RPMI8226 (cell line): ENCODE measurements around the gene MYL6B.
"Not testable (repeated sequence)": the region's sequence is repeated elsewhere in the genome, so short reads cannot be mapped to it uniquely, and the experiment has no call there.

Experiments used
- DNase-seq: peaks from one replicate; pipeline ENCODE4 v3.0.0-alpha.2; 2015

The MYL6B gene

DNA sequence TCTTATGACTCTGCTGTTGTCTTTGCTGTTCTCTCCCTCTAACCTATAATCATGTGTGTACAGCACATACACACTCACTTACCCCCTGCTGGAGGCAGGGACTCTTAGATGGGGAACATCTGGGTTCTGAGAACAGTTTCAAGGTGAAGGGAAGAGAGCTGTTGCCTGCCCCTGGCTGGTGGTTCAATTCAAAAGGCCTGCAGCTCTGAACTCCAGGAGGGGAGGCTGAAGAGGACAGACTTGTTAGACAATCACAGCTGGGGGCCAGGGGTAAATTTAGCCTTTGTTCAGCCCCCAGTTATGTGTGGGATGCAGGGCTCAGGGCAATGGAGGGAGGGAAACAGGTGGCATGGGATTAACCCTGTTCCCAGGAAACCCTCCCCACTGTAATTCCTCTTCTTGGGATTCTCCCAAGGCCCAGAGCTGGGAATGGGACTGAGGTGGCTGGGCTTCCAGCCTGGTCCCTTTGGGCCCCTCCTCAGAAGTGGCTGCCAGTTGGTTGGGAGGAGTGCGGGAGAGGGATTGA is 1.9 kb downstream of the MYL6B start:
- DNase-seq, result no peak

DNA sequence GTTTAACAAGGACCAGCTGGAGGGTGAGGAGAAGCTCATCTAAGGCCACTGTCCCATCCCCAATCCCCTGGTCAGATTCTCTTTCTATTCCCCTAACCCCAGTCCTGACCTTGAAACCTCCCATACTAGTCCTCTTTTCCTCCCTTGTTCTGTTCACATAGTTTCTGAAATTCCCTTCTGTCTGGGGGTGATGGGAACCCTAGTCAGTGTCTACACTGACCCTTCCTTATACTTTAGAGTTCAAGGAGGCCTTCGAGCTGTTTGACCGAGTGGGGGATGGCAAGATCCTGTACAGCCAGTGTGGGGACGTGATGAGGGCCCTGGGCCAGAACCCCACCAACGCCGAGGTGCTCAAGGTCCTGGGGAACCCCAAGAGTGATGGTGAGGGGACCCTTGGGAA is 2.4 kb downstream of the MYL6B start:
- DNase-seq, result no peak

- DNase-seq, result no peak
Measured at GRCh38 chr12:56155256-56155845, 3.0 kb downstream of the MYL6B start.

- DNase-seq, result not testable (repeated sequence)
Measured at GRCh38 chr12:56156464-56157200, 4.2 kb downstream of the MYL6B start.

DNA sequence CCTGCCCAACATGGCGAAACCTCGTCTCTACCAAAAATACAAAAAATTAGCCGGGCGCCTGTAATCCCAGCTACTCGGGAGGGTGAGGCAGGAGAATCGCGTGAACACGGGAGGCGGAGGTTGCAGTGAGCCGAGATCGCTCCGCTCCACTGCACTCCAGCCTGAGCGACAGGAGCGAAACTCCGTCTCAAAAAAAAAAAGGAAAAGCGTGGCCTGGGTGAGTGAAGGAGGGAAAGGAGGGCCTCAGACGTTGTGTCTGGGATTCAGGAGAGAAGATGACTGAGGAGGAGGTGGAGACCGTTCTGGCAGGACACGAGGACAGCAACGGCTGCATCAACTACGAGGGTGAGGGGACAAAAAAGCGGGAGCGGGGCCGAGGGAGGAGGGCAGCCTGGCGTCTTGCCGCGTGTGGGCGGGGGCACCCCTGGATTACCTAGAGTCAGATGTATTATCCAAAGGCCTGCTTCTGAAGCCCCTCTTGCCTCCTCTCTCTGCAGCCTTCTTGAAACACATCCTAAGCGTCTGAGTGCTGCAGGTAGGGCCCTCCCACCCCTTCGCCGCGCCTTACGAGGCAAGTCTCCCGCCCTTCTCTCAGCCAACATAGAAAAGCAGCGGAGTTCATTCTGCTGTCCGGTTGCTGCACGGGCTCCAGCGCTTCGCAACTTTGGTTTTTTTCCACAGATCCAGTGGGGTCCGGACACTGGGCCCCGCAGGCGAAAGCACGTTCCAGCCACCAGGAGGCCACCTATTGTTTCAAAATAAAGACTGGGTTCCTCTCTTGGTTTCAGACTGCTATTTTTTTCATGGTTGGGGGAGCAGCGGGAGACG is 5.0 kb downstream of the MYL6B start:
- peak; percentile 90 for DNase-seq

DNA sequence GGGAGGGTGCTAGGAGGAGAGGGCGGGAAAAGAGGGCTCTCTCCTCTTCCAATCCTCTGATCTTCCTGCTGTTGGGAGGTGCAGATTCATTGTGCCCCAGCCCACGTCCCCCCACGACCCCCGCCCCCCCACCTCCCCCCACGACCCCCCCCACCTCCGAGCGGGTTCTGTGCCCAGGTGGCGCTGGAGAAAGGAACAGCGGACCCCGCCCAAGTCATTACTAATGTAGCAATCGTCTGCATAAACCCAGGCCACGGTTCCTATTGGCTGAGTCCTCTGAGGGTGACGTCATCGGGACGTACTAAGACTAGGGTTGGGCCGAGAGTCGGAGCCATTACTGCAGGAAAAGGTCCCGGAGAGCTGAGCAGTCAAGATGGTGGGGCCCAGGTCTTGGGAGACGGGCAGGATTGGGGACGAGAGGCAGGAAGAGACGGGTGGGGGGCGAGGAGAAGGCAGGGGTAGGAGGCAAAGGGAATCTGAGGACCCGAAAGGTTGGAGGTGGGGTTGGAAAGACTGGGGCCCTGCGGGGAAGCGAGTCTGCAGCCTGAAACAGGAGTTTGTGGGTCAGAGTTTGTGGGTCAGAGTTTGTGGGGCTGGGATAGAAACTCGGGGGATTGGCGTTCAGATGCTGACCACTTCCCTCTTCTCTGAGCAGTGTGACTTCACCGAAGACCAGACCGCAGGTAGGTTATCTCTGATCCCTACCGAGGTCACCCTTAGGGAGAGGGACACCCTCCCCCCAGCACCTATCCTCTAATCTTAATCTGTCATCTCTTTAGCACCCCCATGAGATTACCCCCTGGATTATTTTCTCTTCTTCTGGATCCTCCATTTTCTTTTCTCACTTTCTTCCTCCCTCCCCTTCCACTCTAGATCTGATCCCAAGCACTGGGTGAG is 5.9 kb downstream of the MYL6B start, which contains the start of gene MYL6:
Gene MYL6, plus strand, starts transcription at position 331 of the 897 bp plus-strand sequence. Its CDS starts 43 bp downstream, at position 374.
- peak; percentile 98 for DNase-seq

DNA sequence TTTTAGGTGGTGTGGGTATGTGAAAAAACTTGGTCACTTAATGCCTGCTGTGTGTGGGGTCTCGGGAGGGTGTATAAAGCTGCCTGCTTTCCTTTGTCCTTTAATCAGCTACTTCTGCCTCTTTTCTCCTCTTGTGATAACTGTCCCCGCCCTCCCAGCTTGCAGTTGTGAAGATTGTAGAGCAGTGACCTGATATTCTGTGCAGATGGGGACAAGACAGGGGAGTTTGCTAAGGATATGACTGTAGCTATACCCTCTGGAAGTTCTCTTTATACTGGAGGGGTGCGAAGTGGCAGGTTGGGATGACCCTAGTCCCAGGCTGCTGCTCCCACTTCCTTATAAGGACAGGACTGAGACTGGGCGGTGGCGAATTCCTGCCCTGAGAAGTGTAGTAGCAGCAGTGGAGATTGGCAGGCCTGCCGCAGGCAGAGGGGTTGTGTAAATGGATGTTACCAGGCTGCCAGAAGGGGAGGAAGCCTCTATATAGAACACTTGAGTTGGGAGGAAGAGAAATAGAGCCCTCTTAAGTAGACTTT is 6.6 kb downstream of the MYL6B start:
- DNase-seq, result peak; percentile 33

DNA sequence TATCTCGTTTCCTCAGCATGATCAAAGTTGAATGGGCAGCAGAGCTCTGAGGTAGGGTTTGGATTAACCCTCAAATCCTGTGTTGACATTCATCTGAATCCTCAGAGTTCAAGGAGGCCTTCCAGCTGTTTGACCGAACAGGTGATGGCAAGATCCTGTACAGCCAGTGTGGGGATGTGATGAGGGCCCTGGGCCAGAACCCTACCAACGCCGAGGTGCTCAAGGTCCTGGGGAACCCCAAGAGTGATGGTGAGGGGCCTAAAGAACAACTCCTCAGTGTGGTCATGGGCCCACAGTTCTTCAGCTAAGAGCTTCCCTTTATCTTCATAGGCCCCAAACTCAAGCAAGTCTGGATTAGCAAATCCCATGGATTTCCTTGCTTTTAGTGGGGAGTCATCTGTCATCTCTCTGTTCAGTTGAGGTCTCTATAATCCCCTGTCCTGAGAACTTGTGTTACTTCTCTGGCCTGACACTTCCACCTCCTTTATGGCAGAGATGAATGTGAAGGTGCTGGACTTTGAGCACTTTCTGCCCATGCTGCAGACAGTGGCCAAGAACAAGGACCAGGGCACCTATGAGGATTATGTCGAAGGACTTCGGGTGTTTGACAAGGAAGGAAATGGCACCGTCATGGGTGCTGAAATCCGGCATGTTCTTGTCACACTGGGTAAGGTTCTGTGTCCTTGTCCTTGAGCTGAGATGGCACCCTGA is 7.2 kb downstream of the MYL6B start:
- DNase-seq, result no peak

GRCh38 chr12:56160193-56160763 is 7.9 kb downstream of the MYL6B start:
- no peak for DNase-seq

DNA sequence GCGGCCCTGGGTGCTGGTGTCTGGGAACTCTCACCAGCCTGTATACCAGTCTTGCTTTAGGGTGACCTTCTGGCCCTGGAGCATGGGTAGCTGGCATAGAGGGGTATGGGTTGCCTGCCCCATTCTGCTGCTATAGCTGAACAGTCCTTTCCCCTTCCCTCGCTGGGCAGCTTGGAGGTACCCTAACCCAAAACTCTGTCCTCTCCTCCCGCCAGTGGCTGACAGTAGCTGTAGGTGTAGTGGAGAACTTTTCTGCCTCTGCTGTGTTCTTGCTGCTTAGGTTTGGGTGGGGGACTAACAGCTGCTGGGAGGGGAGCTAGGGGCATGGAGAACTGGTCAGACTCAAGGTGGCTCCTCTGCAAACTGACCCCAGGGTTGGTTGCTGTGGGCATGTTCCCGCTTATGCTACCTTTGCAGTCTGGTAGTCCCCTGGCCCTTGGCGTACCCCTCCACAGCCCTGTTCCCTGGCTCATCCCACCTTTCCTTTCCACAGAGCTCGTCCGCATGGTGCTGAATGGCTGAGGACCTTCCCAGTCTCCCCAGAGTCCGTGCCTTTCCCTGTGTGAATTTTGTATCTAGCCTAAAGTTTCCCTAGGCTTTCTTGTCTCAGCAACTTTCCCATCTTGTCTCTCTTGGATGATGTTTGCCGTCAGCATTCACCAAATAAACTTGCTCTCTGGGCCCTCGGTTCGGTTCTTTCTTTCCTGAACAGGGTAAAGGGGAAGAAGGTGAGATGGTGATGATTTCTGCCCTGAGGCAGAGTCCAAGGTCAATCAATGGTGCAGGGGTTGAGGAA is 8.7 kb downstream of the MYL6B start:
- no peak for DNase-seq

GRCh38 chr12:56161690-56162351 is 9.4 kb downstream of the MYL6B start:
- no peak for DNase-seq

GRCh38 chr12:56162468-56163290 is 10.3 kb downstream of the MYL6B start:
- no peak for DNase-seq

DNA sequence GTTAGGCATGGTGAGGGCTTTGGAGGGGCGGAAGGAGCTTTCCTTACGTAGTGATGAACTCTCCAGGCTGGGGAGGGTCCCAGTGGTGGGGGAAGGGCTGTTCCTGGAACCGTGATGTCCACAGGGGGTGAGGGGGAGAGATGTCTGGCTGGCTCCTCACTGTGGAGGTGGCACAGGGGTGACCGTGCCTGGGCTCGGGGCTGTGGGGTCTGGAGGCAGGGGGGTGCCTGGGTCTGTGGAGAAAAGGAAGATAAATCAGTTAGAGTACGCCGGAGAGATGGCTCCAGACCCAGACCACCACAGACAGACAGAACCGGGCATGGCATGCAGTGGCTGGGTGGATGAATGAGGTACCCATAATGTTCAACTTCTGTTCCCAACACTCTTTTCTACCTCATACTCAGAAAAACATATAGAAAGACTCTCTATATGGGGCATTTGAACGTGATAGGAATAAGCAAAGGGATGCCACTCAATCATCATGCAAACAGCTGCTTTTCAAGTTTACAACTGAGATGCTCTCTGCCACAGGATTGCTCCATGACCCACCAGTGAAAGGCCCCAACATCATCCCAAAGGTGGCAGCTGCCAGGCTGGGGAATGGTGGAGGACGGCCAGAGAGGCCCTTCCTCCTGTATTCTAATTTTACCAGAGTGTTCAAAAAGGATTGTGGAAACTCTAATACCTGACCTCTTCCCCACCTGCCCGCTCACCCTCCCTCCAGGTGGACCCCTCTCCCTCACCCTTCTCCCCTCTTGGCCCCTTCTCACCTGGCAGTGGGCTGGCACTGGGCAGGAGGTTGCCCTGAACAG is 11.4 kb downstream of the MYL6B start:
- no peak for DNase-seq

DNA sequence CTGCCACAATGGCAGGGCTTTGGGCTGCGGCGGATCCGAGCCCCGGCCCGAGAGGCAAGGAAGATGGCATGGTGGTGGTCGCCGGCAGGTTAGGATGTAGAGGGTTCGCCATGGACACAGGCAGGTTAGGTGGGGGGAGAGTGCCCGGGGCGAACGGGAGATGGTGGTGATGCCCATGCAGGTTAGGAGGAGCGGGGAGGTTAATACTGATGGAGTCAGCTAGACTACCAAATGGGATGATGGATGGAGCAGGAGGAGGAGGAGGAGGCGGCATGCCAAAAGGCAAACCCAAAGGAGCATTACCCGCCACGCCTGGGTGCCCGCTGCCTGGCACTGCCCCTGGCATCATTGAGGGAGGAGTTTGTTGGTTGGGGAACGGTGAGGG is 11.9 kb downstream of the MYL6B start:
- no peak for DNase-seq

GRCh38 chr12:56165369-56165768 is 13.0 kb downstream of the MYL6B start:
- DNase-seq, result no peak

DNA sequence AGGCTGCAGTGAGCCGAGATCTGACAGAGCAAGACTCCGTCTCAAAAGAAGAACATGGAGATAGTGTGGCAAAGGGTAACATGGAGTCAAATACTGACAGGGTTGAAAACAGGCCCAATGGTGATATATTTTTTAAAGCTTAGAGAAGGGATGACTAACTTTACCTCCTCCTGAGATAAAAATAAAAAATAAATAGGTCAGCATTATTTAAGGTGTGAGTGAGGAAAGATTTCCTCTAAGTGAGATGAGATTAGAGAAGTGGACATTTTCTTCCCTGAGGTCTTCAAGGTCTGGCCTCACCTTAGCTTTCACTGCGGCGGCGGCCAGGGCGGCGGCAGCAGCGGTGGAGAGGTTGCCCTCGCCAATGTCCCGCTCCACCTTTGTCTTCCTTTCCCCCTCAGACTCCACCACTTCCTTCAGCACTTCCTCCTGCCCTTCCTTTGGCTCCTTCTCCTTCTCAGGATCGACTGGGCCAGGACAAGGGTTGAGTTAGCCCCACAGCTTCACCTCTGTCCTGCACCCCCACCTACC is 16.9 kb downstream of the MYL6B start:
- no peak for DNase-seq

- DNase-seq, result no peak
Measured at GRCh38 chr12:56172839-56173238, 20.5 kb downstream of the MYL6B start.

DNA sequence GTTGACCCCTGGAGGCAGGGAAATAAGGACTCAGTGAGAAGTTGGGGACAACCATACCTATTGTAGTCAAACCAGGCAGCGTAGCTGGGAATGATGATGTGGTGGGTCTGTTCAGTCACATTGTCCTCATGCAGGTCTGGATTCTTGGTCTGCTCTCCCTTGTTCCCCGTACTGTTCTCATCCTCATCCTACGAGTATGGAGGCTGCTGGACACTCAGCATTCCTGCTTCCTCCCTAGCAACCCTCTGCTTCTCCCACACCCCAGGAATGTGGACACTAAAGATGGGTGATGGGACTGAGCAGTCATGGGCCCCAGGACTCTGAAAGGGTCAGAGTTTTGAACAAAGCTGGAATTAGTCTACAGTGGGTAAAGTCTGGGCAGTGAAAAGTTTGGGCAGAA is 26.0 kb downstream of the MYL6B start:
- no peak for DNase-seq
